Measurements from ENCODE around the gene ADGRE3. TPM values are rescaled to one million over a fixed set of nuclear protein-coding genes. Genes with fewer than 3 reads are reported as not detected.

The ADGRE3 gene
- total and polyA plus RNA-seq, 2 of the 4 experiments (the other 2 are of a cell fraction): not detected

DNA sequence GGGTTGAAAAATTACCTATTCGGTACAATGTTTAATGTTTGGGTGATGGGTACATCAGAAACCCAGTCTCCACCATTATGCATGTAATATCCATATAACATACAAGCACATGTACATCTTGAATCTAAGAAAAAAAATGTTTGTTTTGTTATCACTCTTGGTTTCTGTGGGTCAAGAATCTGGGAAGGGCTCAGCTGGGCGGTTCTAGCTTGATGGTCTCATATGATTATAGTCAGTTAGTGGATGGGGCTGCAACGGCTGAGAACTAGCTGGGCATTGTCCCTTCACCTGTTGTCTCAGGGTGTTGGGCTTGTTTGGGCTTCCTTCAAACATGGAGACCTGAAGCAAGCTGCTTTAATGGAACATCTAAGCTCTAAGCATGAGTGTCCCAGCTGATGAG lies 4.7 kb downstream of the ADGRE3 start:
- H3K9me1 ChIP-seq (ENCODE audit: insufficient read depth, low read length): no peaks in the 10 kb centered on the region
- no peaks in the 10 kb centered on the region for H3K36me3 ChIP-seq (ENCODE audit: control insufficient read depth, insufficient read depth, low read length)
- dilution Hi-C loops (cut with HindIII; ENCODE audit: low sequenced_read_pairs, unreplicated experiment): no loop called here
- no peak overlapping the region for H3K4ac ChIP-seq (ENCODE audit: low read depth, low read length)
- TF ChIP-seq CHD1 (IDR thresholded peaks at IDR 0.05; ENCODE audit: low read depth, low read length): no peak
- TF ChIP-seq CEBPB (IDR thresholded peaks at IDR 0.05; ENCODE audit: low read depth, low read length): no peak
- TF ChIP-seq, protein P1, sequence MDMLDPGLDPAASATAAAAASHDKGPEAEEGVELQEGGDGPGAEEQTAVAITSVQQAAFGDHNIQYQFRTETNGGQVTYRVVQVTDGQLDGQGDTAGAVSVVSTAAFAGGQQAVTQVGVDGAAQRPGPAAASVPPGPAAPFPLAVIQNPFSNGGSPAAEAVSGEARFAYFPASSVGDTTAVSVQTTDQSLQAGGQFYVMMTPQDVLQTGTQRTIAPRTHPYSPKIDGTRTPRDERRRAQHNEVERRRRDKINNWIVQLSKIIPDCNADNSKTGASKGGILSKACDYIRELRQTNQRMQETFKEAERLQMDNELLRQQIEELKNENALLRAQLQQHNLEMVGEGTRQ (IDR thresholded peaks at IDR 0.05; ENCODE audit: low read depth, low read length): no peak
- TF ChIP-seq, protein P2, sequence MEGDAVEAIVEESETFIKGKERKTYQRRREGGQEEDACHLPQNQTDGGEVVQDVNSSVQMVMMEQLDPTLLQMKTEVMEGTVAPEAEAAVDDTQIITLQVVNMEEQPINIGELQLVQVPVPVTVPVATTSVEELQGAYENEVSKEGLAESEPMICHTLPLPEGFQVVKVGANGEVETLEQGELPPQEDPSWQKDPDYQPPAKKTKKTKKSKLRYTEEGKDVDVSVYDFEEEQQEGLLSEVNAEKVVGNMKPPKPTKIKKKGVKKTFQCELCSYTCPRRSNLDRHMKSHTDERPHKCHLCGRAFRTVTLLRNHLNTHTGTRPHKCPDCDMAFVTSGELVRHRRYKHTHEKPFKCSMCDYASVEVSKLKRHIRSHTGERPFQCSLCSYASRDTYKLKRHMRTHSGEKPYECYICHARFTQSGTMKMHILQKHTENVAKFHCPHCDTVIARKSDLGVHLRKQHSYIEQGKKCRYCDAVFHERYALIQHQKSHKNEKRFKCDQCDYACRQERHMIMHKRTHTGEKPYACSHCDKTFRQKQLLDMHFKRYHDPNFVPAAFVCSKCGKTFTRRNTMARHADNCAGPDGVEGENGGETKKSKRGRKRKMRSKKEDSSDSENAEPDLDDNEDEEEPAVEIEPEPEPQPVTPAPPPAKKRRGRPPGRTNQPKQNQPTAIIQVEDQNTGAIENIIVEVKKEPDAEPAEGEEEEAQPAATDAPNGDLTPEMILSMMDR (conservative IDR thresholded peaks at IDR 0.05; ENCODE audit: low read depth, low read length): no peak
- no peak for TF ChIP-seq MXI1 (IDR thresholded peaks at IDR 0.05; ENCODE audit: borderline replicate concordance, low read depth, low read length)
- no peak for TF ChIP-seq POLR2A (IDR thresholded peaks at IDR 0.05; ENCODE audit: low read depth, low read length)
- no peak for TF ChIP-seq BHLHE40 (IDR thresholded peaks at IDR 0.05; ENCODE audit: low read depth, low read length)
- no peak for TF ChIP-seq NFE2L2 (IDR thresholded peaks at IDR 0.05; ENCODE audit: low read depth, low read length)
- TF ChIP-seq SMC3 (IDR thresholded peaks at IDR 0.05; ENCODE audit: low read depth, low read length): no peak
- TF ChIP-seq MAFK (IDR thresholded peaks at IDR 0.05; ENCODE audit: low read depth, low read length): no peak
- no peak for TF ChIP-seq RAD21 (IDR thresholded peaks at IDR 0.05; ENCODE audit: low read length)
- no peak overlapping the region for H3K4me3 ChIP-seq (ENCODE audit: insufficient read depth, low read depth, low read length)
- POLR2A ChIA-PET (ENCODE audit: unreplicated experiment): no interaction called here
- H2BK20ac ChIP-seq (ENCODE audit: low read depth, low read length): no peak overlapping the region
- intact Hi-C loops (cut with micrococcal nuclease): no loop called here
- no peak overlapping the region for H3K4me2 ChIP-seq (ENCODE audit: low read depth, low read length)
- DNase-seq (no peak), ATAC-seq (ENCODE audit: low read depth) (no peak)
- H4K8ac ChIP-seq (ENCODE audit: low read depth in 2 of 2, low read length in 2 of 2): no peak overlapping the region
- no peak overlapping the region for H2AK9ac ChIP-seq (replicated peaks; ENCODE audit: low read depth, low read length, poor library complexity)
- H2AK5ac ChIP-seq (ENCODE audit: low read depth, low read length): no peak overlapping the region
- H2BK5ac ChIP-seq (ENCODE audit: low read depth, low read length, poor library complexity, severe bottlenecking): no peak overlapping the region
- H3K27ac ChIP-seq (ENCODE audit: insufficient read depth, low read length): no peak overlapping the region
- H2BK15ac ChIP-seq (ENCODE audit: low read depth, low read length): no peak overlapping the region
- in situ Hi-C loops (cut with MboI; ENCODE audit: low sequenced_read_pairs): no loop called here
- BruUV-seq (replicated peaks): no TSS peak
- no peaks in the 10 kb centered on the region for H4K20me1 ChIP-seq (ENCODE audit: insufficient read depth, low read length)
- no peak overlapping the region for H3K14ac ChIP-seq (replicated peaks; ENCODE audit: low read depth, low read length)
- H4K91ac ChIP-seq (ENCODE audit: insufficient read depth, low read depth, low read length): no peak overlapping the region
- H3K9me3 ChIP-seq (ENCODE audit: control insufficient read depth, insufficient read depth, low read length): no peaks in the 10 kb centered on the region
- H2AFZ ChIP-seq (replicated peaks; ENCODE audit: low read length, poor library complexity): no peak overlapping the region
- H3K79me1 ChIP-seq (ENCODE audit: low read depth in 1 of 2, low read length in 2 of 2): no peaks in the 10 kb centered on the region
- 17% methylated on average over 1 of the region's 3 CpGs; no CpG with 5 or more reads in 1 of the 2 experiments for WGBS, 2 experiments (ENCODE audit: extremely low coverage in 2 of 2, insufficient read length in 1 of 2)
- CTCF ChIA-PET: no interaction called here
- no peak overlapping the region for H2BK120ac ChIP-seq (ENCODE audit: low read depth, low read length)
- H3K23ac ChIP-seq (ENCODE audit: low read depth, low read length): no peak overlapping the region
- no peaks in the 10 kb centered on the region for H3K4me1 ChIP-seq (ENCODE audit: control insufficient read depth, insufficient read depth, low read length)
- H3K56ac ChIP-seq (ENCODE audit: extremely low read depth, insufficient read depth, low read length): no peak overlapping the region
- no peaks in the 10 kb centered on the region for H3K27me3 ChIP-seq (ENCODE audit: control insufficient read depth, insufficient read depth, low read length)
- no peak overlapping the region for H3K18ac ChIP-seq (ENCODE audit: low read depth, low read length)
- no peak overlapping the region for H3K9ac ChIP-seq (ENCODE audit: low read depth, low read length)
- H4K5ac ChIP-seq (ENCODE audit: low read depth, low read length): no peak overlapping the region
